ENCODE results near the gene MICU1. TPM values are rescaled to one million over a fixed set of nuclear protein-coding genes. Genes with fewer than 3 reads are reported as not detected.
A peak's percentile ranks its signal among the peaks of the same experiment; 100 is the strongest.

MICU1 gene
- total RNA-seq, 1 donor from 2014 or later: 66.8 TPM

- DNase-seq: no peak
Observed at GRCh38 chr10:72342911-72343310, 283.0 kb downstream of the MICU1 start.

- no peak for DNase-seq
Observed at GRCh38 chr10:72340510-72341261, 285.2 kb downstream of the MICU1 start.

- no peak for DNase-seq
Observed at GRCh38 chr10:72338180-72338579, 287.7 kb downstream of the MICU1 start.

GRCh38 chr10:72337722-72338121 lies 288.2 kb downstream of the MICU1 start:
- DNase-seq: no peak

- peak; percentile 71 for DNase-seq
Observed at GRCh38 chr10:72337039-72337629, 288.7 kb downstream of the MICU1 start.

- DNase-seq: no peak
Observed at GRCh38 chr10:72336259-72337038, 289.4 kb downstream of the MICU1 start.

- DNase-seq: no peak
Observed at GRCh38 chr10:72335394-72336258, 290.3 kb downstream of the MICU1 start.

GRCh38 chr10:72334825-72335393 lies 291.0 kb downstream of the MICU1 start:
- DNase-seq: peak; percentile 48

GRCh38 chr10:72334196-72334824 lies 291.6 kb downstream of the MICU1 start:
- DNase-seq: peak; percentile 64

- DNase-seq: no peak
Observed at GRCh38 chr10:72333112-72334015, 292.5 kb downstream of the MICU1 start.

GRCh38 chr10:72332423-72333111 lies 293.3 kb downstream of the MICU1 start:
- no peak for DNase-seq

GRCh38 chr10:72331575-72332422 lies 294.1 kb downstream of the MICU1 start:
- DNase-seq: peak; percentile 86

GRCh38 chr10:72330069-72330426 lies 295.8 kb downstream of the MICU1 start:
- no peak for DNase-seq

- DNase-seq: no peak
Observed at GRCh38 chr10:72329290-72330068, 296.4 kb downstream of the MICU1 start.

GRCh38 chr10:72328829-72329204 lies 297.1 kb downstream of the MICU1 start:
- no peak for DNase-seq

GRCh38 chr10:72328045-72328828 lies 297.6 kb downstream of the MICU1 start:
- peak; percentile 49 for DNase-seq

Data from occipital lobe (tissue), 2 donors.